Endodermal cell (in vitro differentiated cells): ENCODE measurements around the gene LRGUK. TPM values are rescaled to one million over a fixed set of nuclear protein-coding genes. Genes with fewer than 3 reads are reported as not detected.

Source experiments
- DNase-seq: peaks from one replicate; pipeline ENCODE4 v3.0.0-alpha.2; 2017
- H3K27ac ChIP-seq: 2 replicates; pipeline ENCODE4 v1.5.1; 2013; ENCODE audit warnings: mild to moderate bottlenecking, low read depth, low read length, moderate library complexity
- H3K27me3 ChIP-seq: 2 replicates; pipeline ENCODE4 v1.6.1; 2013; ENCODE audit warnings: mild to moderate bottlenecking, low read length, moderate library complexity; ENCODE audit not compliant: insufficient read depth, control insufficient read depth, poor library complexity, severe bottlenecking
- H3K36me3 ChIP-seq: 2 replicates; pipeline ENCODE4 v1.7.0; 2013; ENCODE audit warnings: mild to moderate bottlenecking, low read length, moderate library complexity; ENCODE audit not compliant: control insufficient read depth, insufficient read depth
- H3K4me1 ChIP-seq: one replicate; pipeline ENCODE4 v1.7.0; 2013; ENCODE audit warnings: low read length; ENCODE audit not compliant: control insufficient read depth, insufficient read depth
- H3K4me3 ChIP-seq: 2 replicates; pipeline ENCODE4 v1.5.1; 2013; ENCODE audit warnings: mild to moderate bottlenecking, low read length, moderate library complexity
- H3K9ac ChIP-seq: 2 replicates; pipeline ENCODE4 v1.6.1; 2013; ENCODE audit warnings: mild to moderate bottlenecking, low read length, moderate library complexity; ENCODE audit not compliant: poor library complexity, severe bottlenecking; ENCODE audit errors: extremely low read depth
- H3K9me3 ChIP-seq: 2 replicates; pipeline ENCODE4 v1.6.1; 2013; ENCODE audit warnings: mild to moderate bottlenecking, low read length, moderate library complexity; ENCODE audit not compliant: control insufficient read depth
- H3K27ac Mint-ChIP-seq: 2 replicates; pipeline ENCODE4 v1.8.0; 2020; ENCODE audit warnings: mixed read lengths
- H3K27me3 Mint-ChIP-seq: 2 replicates; pipeline ENCODE4 v1.8.0; 2021; ENCODE audit warnings: mild to moderate bottlenecking, mixed read lengths; ENCODE audit not compliant: insufficient read depth
- H3K36me3 Mint-ChIP-seq: 2 replicates; pipeline ENCODE4 v1.8.0; 2020; ENCODE audit warnings: low read depth, mixed read lengths
- H3K4me1 Mint-ChIP-seq: 2 replicates; pipeline ENCODE4 v1.8.0; 2020; ENCODE audit warnings: mixed read lengths
- H3K4me3 Mint-ChIP-seq: 2 replicates; pipeline ENCODE4 v1.8.0; 2020; ENCODE audit warnings: mild to moderate bottlenecking, moderate library complexity, mixed read lengths
- H3K9me3 Mint-ChIP-seq: 2 replicates; pipeline ENCODE4 v1.8.0; 2020; ENCODE audit warnings: mild to moderate bottlenecking, mixed read lengths
- WGBS, 2 experiments: methylation state at CpG; one replicate each; pipeline versions ENCODE4 v1.1.5 to v1.1.7; 2013; ENCODE audit warnings: missing lambda C conversion rate in 2 of 2, mixed read lengths in 1 of 2; ENCODE audit not compliant: insufficient coverage in 1 of 2, insufficient read length in 1 of 2; 5-methylcytosine and 5-hydroxymethylcytosine counted together
- total RNA-seq, 2 donors: library from RNA; stranded (reverse); fragmentation: NEBNext Ultra II Directional in 1 of 2; extraction: Animal tissue kit (Norgen Biotek cat#: 25700) in 1 of 2; gene quantifications; 2 replicates in 1 of 2; 3 replicates in 1 of 2; pipeline ENCODE4 v1.2.1, GENCODE V29; 2021
- TF ChIP-seq, protein P1 (sequence below): fragments of 200-600 bp; sonication (generic); conservative IDR thresholded peaks from 2 replicates; pipeline ENCODE4 v1.5.0; 2021; ENCODE audit warnings: antibody characterized with exemption, mild to moderate bottlenecking

Gene LRGUK
- total RNA-seq, 2 donors from 2014 or later = 0.89 to 1.3 TPM

DNA sequence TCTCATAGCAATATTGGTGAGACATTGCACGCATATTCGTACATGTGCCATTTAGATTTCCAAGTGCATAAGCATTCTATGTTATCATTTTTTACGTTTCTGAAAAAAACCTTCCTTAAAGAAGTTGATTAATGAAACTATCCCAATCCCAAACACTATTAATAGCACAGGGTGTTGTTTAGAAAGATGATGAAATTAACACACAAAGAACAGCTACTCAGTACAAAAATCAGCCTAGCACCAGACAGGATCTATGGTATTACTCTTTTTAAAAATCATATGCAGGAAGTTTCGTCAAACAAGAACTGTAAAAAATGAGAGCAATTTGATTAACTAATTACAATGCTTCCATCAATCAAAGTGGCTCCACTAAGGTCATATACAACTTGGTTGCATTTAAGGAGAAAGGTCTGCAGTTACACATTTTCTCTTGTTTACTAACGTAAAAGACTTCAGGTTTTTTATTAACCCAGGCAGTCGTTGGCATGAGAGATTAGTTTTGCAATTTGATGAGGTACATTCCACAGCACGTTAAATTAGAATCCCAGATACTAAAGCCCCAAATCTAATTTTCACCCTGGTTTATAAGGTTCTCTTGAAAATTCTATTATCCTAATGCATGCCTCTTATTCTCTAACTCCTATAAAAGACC, 151.5 kb downstream of the LRGUK start:
- Histone ChIP-seq H3K9me3 (no peaks in the 10 kb centered on the region), H3K27me3 (no peaks in the 10 kb centered on the region), H3K4me1 (no peaks in the 10 kb centered on the region), H3K9ac (no peak overlapping the region), H3K27ac (no peak overlapping the region), H3K4me3 (no peak overlapping the region), H3K36me3 (no peaks in the 10 kb centered on the region)
- no peaks in the 10 kb centered on the region for H3K9me3 Mint-ChIP-seq
- no peak for DNase-seq
- 92 to 93% methylated on average over 3 to 7 of the region's 7 CpGs for WGBS, 2 experiments
- H3K36me3 Mint-ChIP-seq = no peaks in the 10 kb centered on the region
- TF ChIP-seq, protein P1, sequence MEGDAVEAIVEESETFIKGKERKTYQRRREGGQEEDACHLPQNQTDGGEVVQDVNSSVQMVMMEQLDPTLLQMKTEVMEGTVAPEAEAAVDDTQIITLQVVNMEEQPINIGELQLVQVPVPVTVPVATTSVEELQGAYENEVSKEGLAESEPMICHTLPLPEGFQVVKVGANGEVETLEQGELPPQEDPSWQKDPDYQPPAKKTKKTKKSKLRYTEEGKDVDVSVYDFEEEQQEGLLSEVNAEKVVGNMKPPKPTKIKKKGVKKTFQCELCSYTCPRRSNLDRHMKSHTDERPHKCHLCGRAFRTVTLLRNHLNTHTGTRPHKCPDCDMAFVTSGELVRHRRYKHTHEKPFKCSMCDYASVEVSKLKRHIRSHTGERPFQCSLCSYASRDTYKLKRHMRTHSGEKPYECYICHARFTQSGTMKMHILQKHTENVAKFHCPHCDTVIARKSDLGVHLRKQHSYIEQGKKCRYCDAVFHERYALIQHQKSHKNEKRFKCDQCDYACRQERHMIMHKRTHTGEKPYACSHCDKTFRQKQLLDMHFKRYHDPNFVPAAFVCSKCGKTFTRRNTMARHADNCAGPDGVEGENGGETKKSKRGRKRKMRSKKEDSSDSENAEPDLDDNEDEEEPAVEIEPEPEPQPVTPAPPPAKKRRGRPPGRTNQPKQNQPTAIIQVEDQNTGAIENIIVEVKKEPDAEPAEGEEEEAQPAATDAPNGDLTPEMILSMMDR = no peak
- peaks cover 1% of the 10 kb centered on the region for H3K27me3 Mint-ChIP-seq
- no peak overlapping the region for H3K27ac Mint-ChIP-seq
- no peaks in the 10 kb centered on the region for H3K4me1 Mint-ChIP-seq
- H3K4me3 Mint-ChIP-seq = no peak overlapping the region

DNA sequence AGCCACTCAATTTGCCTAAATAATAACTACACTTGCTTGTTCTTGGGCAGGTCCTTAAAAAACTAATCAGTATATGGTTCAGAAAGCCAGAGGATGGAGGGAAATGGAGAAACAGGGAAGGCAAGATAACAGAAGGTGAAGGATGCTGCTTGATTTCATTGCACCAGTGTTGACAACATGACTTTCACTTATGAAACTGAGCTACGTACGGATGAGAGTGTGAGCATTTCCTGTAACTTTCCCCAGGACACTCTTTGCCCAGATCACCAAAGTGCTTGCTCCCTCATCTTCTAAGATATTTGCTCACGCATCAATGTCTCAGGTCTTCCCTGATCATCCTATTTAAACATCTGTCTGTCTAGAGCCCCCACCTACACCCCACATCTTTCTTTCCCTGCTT, 152.2 kb downstream of the LRGUK start:
- DNase-seq = no peak
- Histone ChIP-seq H3K9ac (no peak overlapping the region), H3K9me3 (no peaks in the 10 kb centered on the region), H3K4me1 (no peaks in the 10 kb centered on the region), H3K27ac (no peak overlapping the region), H3K27me3 (no peaks in the 10 kb centered on the region), H3K36me3 (no peaks in the 10 kb centered on the region), H3K4me3 (no peak overlapping the region)
- 85 to 94% methylated on average over 3 of the region's 3 CpGs for WGBS, 2 experiments
- TF ChIP-seq, protein P1 = no peak
- H3K27me3 Mint-ChIP-seq = peaks cover 1% of the 10 kb centered on the region
- no peak overlapping the region for H3K27ac Mint-ChIP-seq
- no peaks in the 10 kb centered on the region for H3K9me3 Mint-ChIP-seq
- H3K4me3 Mint-ChIP-seq = no peak overlapping the region
- H3K4me1 Mint-ChIP-seq = peaks cover 6% of the 10 kb centered on the region
- no peaks in the 10 kb centered on the region for H3K36me3 Mint-ChIP-seq

DNA sequence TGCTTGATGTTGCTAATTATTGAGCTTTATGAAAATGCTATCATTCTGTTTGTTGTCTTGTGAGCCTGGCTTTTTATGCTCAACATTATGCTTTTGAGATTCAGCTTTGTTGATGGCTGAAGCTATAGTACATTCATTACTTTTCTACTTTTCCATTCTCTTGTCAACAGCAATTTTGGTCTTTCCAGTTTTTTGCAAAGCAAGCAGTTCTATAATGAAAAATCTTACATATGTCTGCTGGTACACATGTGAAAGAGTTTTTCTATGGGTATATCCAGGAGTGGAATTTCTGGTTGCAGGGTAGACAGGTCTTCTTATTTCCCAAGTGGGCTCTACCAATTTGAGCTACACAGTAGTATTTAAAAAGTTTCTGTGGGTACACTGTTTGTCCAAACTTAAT, 152.8 kb downstream of the LRGUK start:
- Histone ChIP-seq H3K27ac (no peak overlapping the region), H3K9me3 (no peaks in the 10 kb centered on the region), H3K9ac (no peak overlapping the region), H3K4me3 (no peak overlapping the region), H3K4me1 (no peaks in the 10 kb centered on the region), H3K36me3 (no peaks in the 10 kb centered on the region), H3K27me3 (no peaks in the 10 kb centered on the region)
- Mint-ChIP-seq H3K4me3 (no peak overlapping the region), H3K9me3 (no peaks in the 10 kb centered on the region), H3K27ac (no peak overlapping the region), H3K27me3 (peaks cover 1% of the 10 kb centered on the region), H3K4me1 (peaks cover 7% of the 10 kb centered on the region), H3K36me3 (no peaks in the 10 kb centered on the region)
- no peak for DNase-seq
- TF ChIP-seq, protein P1 = no peak
